Measurements from ENCODE around the gene RBM47.
"Not testable (repeated sequence)": the region's sequence is repeated elsewhere in the genome, so short reads cannot be mapped to it uniquely, and the experiment has no call there.

RBM47 gene

DNA sequence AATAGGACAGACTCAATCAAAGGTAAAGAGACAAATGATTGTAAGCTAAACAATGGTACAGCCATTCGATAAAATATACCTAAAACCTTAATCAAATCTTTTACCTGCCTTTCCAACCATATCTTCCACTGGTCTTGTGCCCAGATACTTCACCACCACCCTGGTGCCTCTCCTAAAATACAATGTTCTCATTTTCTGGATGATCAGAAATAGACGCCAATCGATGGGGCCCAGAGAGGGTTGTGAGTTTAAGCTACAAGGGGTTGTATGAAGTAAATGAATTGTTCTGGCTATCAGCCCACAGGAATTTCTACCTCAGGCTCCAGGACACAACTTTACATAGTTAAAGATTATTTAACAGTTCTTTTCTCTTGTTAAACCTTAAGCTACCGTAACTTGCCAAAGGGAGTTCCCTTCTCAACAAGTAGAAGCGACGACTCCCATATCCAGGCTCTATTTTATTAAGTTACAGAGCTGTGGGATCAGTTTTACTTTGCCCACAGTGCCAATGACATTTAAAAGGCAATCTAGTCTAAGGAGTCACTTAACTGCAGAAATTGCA lies 195.5 kb downstream of the RBM47 start:
- DNase-seq, result no peak

GRCh38 chr4:40432504-40432903 lies 197.2 kb downstream of the RBM47 start:
- no peak for DNase-seq

- not testable (repeated sequence) for DNase-seq
Observed at GRCh38 chr4:40427871-40428270, 201.8 kb downstream of the RBM47 start.

- no peak for DNase-seq
Observed at GRCh38 chr4:40427128-40427527, 202.5 kb downstream of the RBM47 start.

DNA sequence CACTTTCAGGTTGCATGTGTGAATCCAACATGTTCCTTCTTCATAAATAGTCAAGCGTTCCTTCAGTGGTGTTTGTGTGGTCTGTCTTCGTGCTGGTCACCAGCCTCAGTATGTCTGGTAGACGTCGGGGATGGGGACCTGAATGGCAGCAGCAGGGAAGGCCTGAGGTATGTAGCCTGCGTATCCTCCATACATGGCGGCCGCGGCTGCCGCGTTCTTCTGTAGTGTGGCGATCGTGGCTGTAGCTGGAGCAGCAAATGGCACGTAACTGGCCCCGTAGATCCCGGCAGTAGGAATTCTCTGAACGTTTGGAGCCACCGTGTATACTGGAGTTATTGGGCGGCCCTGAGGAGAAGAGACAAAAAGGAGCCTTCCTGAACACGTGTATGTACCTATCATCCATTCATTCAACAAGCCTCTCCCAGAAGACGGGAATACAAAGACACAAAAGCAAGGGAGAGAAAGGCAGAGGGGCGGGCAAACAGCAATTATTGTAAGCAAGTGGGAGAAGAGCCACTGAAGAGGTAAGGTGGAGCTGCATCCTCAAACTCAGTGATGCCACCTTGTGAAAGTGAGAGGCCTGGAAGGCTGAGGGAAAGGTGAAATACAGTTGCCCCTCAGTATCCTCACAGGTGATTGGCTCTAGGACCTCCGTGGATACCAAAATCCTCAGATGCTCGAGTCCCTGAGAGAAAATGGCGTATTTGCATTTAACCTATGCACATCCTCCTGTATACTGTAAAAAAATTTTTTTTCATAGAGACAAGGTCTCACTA lies 203.7 kb downstream of the RBM47 start:
- no peak for DNase-seq

- DNase-seq, result no peak
Observed at GRCh38 chr4:40423735-40424134, 205.9 kb downstream of the RBM47 start.

DNA sequence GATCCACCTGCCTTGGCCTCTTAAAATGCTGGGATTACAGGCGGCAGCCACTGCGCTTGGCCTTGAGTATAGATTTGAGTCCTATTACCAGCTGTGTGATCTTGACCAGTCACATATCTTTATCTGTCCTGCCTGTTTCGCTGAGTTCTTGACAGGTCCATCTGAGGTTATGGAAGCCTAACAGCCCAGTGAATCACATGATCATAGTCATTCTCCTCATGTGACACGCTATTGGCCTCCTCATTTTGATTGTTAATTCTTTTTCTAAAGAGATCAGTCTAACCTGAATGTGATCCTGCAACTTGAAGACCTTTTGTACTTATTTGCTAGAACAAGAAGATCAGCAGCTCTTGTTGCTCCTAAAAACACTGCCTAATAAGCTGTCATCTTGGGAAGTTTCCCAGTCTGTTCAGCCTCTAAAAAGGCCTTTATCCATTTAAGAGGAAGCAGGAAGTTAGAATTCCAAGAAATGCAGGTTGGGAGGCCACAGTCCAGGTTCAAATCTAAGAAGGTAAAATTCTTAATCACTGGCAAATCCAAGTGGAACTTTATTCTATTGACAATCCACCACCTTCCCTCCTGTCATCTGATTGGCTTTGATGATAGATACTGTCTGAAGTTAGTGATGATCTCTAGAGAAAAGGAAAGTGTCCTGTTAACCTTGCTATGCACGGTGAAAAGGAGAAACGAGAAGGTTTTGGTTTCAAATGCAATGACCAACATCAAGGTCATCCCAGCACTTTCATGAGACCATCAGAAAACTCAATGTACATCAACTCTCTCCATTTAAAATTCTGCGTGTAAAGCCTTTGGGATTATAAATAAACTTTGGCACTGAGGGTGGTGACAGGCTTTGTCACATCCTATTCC lies 207.6 kb downstream of the RBM47 start:
- DNase-seq, result no peak

GRCh38 chr4:40419231-40419912 lies 210.3 kb downstream of the RBM47 start:
- no peak for DNase-seq

GRCh38 chr4:40418430-40419230 lies 211.0 kb downstream of the RBM47 start:
- no peak for DNase-seq

- no peak for DNase-seq
Observed at GRCh38 chr4:40417941-40418340, 211.7 kb downstream of the RBM47 start.

DNA sequence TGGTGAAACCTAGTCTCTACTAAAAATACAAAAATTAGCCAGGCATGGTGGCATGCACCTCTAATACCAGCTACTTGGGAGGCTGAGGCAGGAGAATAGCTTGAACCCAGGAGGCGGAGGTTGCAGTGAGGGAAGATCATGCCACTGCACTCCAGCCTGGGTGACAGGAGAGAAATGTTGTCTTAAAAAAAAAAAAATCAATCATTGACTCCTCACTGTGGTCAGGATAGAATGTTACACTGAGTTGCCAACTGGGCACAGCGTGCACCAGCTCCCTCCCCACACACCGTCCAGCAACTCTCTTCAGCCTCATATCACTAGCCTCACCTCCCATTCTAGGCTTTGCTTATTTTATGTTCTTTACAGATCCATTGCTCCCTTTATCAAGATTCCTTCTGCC lies 215.0 kb downstream of the RBM47 start:
- DNase-seq, result no peak

- DNase-seq, result no peak
Observed at GRCh38 chr4:40412866-40413795, 216.5 kb downstream of the RBM47 start.

GRCh38 chr4:40412388-40412787 lies 217.3 kb downstream of the RBM47 start:
- no peak for DNase-seq

DNA sequence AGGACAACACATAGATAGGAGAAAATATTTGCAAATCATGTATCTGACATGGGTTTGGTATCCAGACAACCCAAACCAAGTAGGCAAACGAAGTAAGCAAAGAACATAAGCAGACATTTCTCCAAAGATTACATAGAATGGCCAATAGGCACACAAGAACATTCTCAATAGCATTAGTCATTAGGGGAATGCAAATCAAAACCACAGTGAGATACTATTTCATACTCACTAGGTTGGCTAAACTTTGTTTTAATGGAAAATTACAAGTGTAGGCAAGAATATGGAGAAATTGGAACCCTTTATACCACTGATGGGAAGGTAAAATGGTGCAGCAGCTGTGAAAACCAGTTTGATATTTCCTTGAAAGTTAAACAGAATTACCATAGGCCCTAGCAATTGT lies 219.8 kb downstream of the RBM47 start:
- no peak for DNase-seq

- not testable (repeated sequence) for DNase-seq
Observed at GRCh38 chr4:40407468-40407867, 222.2 kb downstream of the RBM47 start.

DNA sequence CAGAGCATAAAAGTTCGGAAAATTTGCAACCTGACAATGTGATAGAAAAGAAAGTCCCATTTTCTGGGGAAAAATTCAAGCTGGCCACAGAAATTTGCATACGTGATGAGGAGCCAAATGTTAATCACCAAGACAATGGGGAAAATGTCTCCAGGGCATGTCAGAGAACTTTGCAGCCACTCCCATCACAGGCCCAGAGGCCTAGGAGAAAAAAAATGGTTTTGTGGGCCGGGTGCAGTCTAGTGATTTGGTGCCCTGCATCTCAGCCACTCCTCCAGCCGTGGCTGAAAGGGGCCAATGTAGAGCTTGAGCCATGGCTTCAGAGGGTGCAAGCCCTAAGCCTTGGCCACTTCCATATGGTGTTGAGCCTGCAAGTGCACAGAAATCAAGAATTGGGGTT lies 223.3 kb downstream of the RBM47 start:
- no peak for DNase-seq

- DNase-seq, result no peak
Observed at GRCh38 chr4:40405193-40405592, 224.5 kb downstream of the RBM47 start.

DNA sequence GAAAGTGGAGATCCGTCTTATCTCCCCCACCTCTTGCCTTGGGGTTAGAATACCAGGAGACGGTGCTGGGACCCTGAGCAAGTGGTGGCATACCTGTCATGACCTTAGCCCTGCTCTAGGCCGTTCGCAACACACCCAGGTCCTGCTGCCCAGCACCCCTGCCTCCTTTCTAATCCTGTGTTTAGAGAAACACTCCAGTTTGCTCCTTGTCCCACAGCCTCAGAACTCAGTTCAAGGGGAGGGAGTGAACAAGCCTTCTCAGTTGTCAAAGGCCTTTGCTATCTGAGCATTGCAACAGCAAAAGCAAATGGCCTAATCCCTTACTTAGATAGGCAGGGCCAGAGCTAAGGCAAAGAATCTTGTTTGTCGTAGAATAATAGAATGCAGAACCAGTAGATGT lies 226.6 kb downstream of the RBM47 start:
- no peak for DNase-seq

GRCh38 chr4:40402556-40402955 lies 227.1 kb downstream of the RBM47 start:
- no peak for DNase-seq

DNA sequence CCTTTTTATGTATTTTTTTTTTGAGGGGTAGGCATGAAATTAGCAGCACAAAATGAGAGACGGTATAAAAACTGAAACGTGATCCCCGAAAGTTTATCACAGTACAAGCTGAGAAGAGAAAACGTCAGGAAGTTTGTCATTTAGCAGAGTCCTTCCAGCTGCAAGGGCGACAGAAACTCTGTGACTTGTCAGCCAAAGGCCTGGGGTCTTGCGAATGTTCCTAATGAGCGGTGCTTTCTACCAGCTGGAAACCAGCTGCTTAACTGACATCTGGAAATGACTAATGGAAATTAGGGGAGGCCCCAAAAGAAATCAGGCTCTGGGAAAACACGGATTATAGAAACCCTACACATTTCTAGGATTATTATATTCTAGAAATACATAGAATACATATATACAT lies 228.0 kb downstream of the RBM47 start:
- no peak for DNase-seq

GRCh38 chr4:40401096-40401495 lies 228.6 kb downstream of the RBM47 start:
- DNase-seq, result no peak

Data from NCI-H2227 treated with DMSO at 0.1 percent for 48 hours (cell line).